Adrenal gland (tissue), 12 donors: ENCODE results near the gene PCDHGA6. TPM values are rescaled to one million over a fixed set of nuclear protein-coding genes. Genes with fewer than 3 reads are reported as not detected.
"Not testable (repeated sequence)": the region's sequence is repeated elsewhere in the genome, so short reads cannot be mapped to it uniquely, and the experiment has no call there.

ENCODE experiments used
- DNase-seq, 7 donors: peaks; one replicate each; pipeline ENCODE4 v3.0.0-alpha.2; 2019 to 2020
- H3K27ac ChIP-seq, 5 donors: fragments of 200-600 bp; sonication (generic) in 4 of 5; 1 replicate in 3 of 5; 2 replicates in 2 of 5; pipeline versions ENCODE4 v1.5.1 to v1.8.0; 2016 to 2020; ENCODE audit warnings: mild to moderate bottlenecking in 1 of 5
- H3K27me3 ChIP-seq: fragments of 200-600 bp; 2 replicates; pipeline ENCODE4 v1.8.0; 2021
- H3K36me3 ChIP-seq, 2 donors: fragments of 200-600 bp; replicated peaks in 1 of 2; 1 replicate in 1 of 2; 2 replicates in 1 of 2; pipeline versions ENCODE4 v1.5.1 to v1.8.0; 2018 to 2022
- H3K4me1 ChIP-seq, 2 donors: fragments of 200-600 bp; replicated peaks in 1 of 2; 1 replicate in 1 of 2; 2 replicates in 1 of 2; pipeline versions ENCODE4 v1.5.1 to v1.8.0; 2018 to 2021
- H3K4me3 ChIP-seq, 4 donors: fragments of 200-600 bp; sonication (generic) in 3 of 4; one replicate each; pipeline ENCODE4 v1.5.1; 2016 to 2018
- H3K9me3 ChIP-seq, 3 donors: fragments of 200-600 bp; sonication (generic) in 1 of 3; replicated peaks in 1 of 3; 1 replicate in 2 of 3; 2 replicates in 1 of 3; pipeline versions ENCODE4 v1.5.1 to v1.8.0; 2016 to 2021
- CTCF ChIP-seq, 6 experiments: fragments of 450-650 bp in 4 of 6; fragments of 200-600 bp in 2 of 6; sonication (generic) in 1 of 6; IDR thresholded peaks; 1 replicate in 5 of 6; 2 replicates in 1 of 6; pipeline versions ENCODE4 v1.5.1 to v1.8.0; 2016 to 2021; ENCODE audit warnings: antibody characterized with exemption in 6 of 6, mild to moderate bottlenecking in 2 of 6, moderate library complexity in 1 of 6
- POLR2A ChIP-seq, 2 donors: fragments of 450-650 bp; IDR thresholded peaks; one replicate each; pipeline ENCODE4 v1.6.1; 2017; ENCODE audit warnings: antibody characterized with exemption in 2 of 2, mild to moderate bottlenecking in 2 of 2, moderate library complexity in 1 of 2
- WGBS, 4 donors: extraction: QIAGEN DNeasy Blood & Tissue Kit in 2 of 4; methylation state at CpG; one replicate each; pipeline versions ENCODE4 v1.1.5 to v1.1.7; 2013 to 2017; 5-methylcytosine and 5-hydroxymethylcytosine counted together
- intact Hi-C, 2 donors: fragments of 100-400 bp; cut with DNase I; formaldehyde crosslinking; loops; one replicate each; pipeline versions ENCODE4 v1.14.1 to v1.15.0; 2022 to 2023
- polyA plus RNA-seq, 3 donors: library from polyadenylated mRNA; stranded (reverse); fragments of 200-250 nt in 2 of 3; fragments of 350-450 nt in 1 of 3; fragmentation: Illumina TruSeq in 1 of 3; extraction: RNeasy Lipid Tissue Mini Kit (QIAGEN cat#74804) in 1 of 3; gene quantifications; one replicate each; pipeline ENCODE4 v1.2.3, GENCODE V29; 2013 to 2014
- total RNA-seq, 9 donors: library from RNA; depleted of rRNA in 4 of 9; stranded (reverse); fragments of >200 nt in 4 of 9; fragments of 120-200 nt in 1 of 9; fragmentation: NEBNext Ultra II Directional in 1 of 9; extraction: Animal tissue kit (Norgen Biotek cat#: 25700) in 1 of 9; gene quantifications; one replicate each; pipeline versions ENCODE4 v1.1.0 to v1.2.4, GENCODE V29; 2013 to 2023
- donor health status: healthy with polysubstance abuse.
- donor health status: Bipolar disorder and iron deficiency.
- donor health status: DM: yes; HTN: yes; CAD: no.
- donor health status: DM: no; HTN: no; CAD: no.
- donor health status: DM: no; HTN: no; CAD: no.
- donor health status: DM: yes; HTN: yes; CAD: no.

The PCDHGA6 gene
- total and polyA plus RNA-seq, 12 donors = 0.57 to 6.6 (median 2.8) TPM

- H3K36me3 ChIP-seq, DNase-seq, intact Hi-C loops, H3K4me1 ChIP-seq, H3K27ac ChIP-seq, H3K27me3 ChIP-seq: not testable (repeated sequence)
- H3K9me3 ChIP-seq = peaks cover 0 to 35% (median 14%) of the 10 kb centered on the region in 3 donors
- H3K4me3 ChIP-seq = peak within 1 kb of the TSS in 1 of 4 donors; percentile 20
- 8 to 18% (median 11%) methylated on average over 17 to 22 of the region's 40 CpGs for WGBS, 4 donors
- peak in 3 of 6 experiments; percentile 5 to 28 (median 12) for TF ChIP-seq CTCF (IDR thresholded peaks at IDR 0.05)
Measured at GRCh38 chr5:141387557-141388311, 14.0 kb downstream of the PCDHGA6 start, which contains the start of gene PCDHGB4. Gene PCDHGB4, plus strand, starts transcription at chr5:141387698. Its CDS starts 187 bp downstream, at chr5:141387885.

- no peak for DNase-seq
- no peak for TF ChIP-seq POLR2A (IDR thresholded peaks at IDR 0.05)
- no peak for TF ChIP-seq CTCF (IDR thresholded peaks at IDR 0.05)
- H3K9me3 ChIP-seq = peaks cover 0 to 40% (median 14%) of the 10 kb centered on the region in 3 donors
- intact Hi-C loops = no loop called here
- no peaks in the 10 kb centered on the region for H3K4me1 ChIP-seq
- no peak overlapping the region for H3K27ac ChIP-seq
- H3K4me3 ChIP-seq = no peak overlapping the region
- WGBS, 4 donors = 42 to 59% (median 48%) methylated on average over 10 of the region's 10 CpGs
- no peaks in the 10 kb centered on the region for H3K36me3 ChIP-seq
- H3K27me3 ChIP-seq = no peaks in the 10 kb centered on the region
Measured at GRCh38 chr5:141388661-141389060, 15.0 kb downstream of the PCDHGA6 start.

- no peak overlapping the region for H3K4me3 ChIP-seq
- TF ChIP-seq CTCF (IDR thresholded peaks at IDR 0.05) (no peak), POLR2A (IDR thresholded peaks at IDR 0.05) (no peak)
- intact Hi-C loops = no loop called here
- no peak overlapping the region for H3K27ac ChIP-seq
- WGBS, 4 donors = 30 to 63% (median 35%) methylated on average over 12 to 77 of the region's 77 CpGs
- no peaks in the 10 kb centered on the region for H3K27me3 ChIP-seq
- no peaks in the 10 kb centered on the region for H3K4me1 ChIP-seq
- H3K36me3 ChIP-seq = no peaks in the 10 kb centered on the region
- peaks cover 0 to 47% (median 14%) of the 10 kb centered on the region in 3 donors for H3K9me3 ChIP-seq
- peak in 1 of 7 donors; percentile 20 for DNase-seq
Measured at GRCh38 chr5:141389153-141390042, 15.7 kb downstream of the PCDHGA6 start.
